Heart right ventricle (tissue), 16 donors: Measurements from ENCODE around the gene DIP2C. TPM values are rescaled to one million over a fixed set of nuclear protein-coding genes. Genes with fewer than 3 reads are reported as not detected.
A peak's percentile ranks its signal among the peaks of the same experiment; 100 is the strongest.

Source experiments
- ATAC-seq, 8 donors: fragments of 200-7000 bp; cut with Tn5 transposase; one replicate each; pipeline ENCODE4 v1.9.1; 2020; ENCODE audit warnings: mild to moderate bottlenecking in 8 of 8, moderate library complexity in 8 of 8, moderate number of reproducible peaks in 1 of 8
- DNase-seq, 2 donors: peaks; one replicate each; pipeline ENCODE4 v3.0.0-alpha.2; 2020
- H3K27ac ChIP-seq, 10 donors: fragments of 200-600 bp; sonication (generic) in 2 of 10; one replicate each; pipeline versions ENCODE4 v1.5.0 to v1.8.0; 2020 to 2022; ENCODE audit warnings: mild to moderate bottlenecking in 3 of 10
- H3K27me3 ChIP-seq, 7 donors: fragments of 200-600 bp; one replicate each; pipeline ENCODE4 v1.8.0; 2021 to 2022; ENCODE audit warnings: mild to moderate bottlenecking in 2 of 7
- H3K36me3 ChIP-seq, 9 donors: fragments of 200-600 bp; sonication (generic) in 1 of 9; one replicate each; pipeline versions ENCODE4 v1.5.0 to v1.8.0; 2020 to 2022; ENCODE audit warnings: mild to moderate bottlenecking in 2 of 9
- H3K4me1 ChIP-seq, 9 donors: fragments of 200-600 bp; sonication (generic) in 1 of 9; one replicate each; pipeline versions ENCODE4 v1.5.0 to v1.8.0; 2020 to 2022; ENCODE audit warnings: mild to moderate bottlenecking in 4 of 9
- H3K4me3 ChIP-seq, 10 donors: fragments of 200-600 bp; sonication (generic) in 2 of 10; one replicate each; pipeline versions ENCODE4 v1.5.0 to v1.8.0; 2020 to 2022; ENCODE audit warnings: mild to moderate bottlenecking in 7 of 10, moderate library complexity in 2 of 10
- H3K9me3 ChIP-seq, 11 donors: fragments of 200-600 bp in 10 of 11; sonication (generic) in 2 of 11; one replicate each; pipeline versions ENCODE4 v1.5.0 to v1.8.0; 2013 to 2022; ENCODE audit warnings: mild to moderate bottlenecking in 2 of 11, control low read depth in 1 of 11, moderate library complexity in 1 of 11
- CTCF ChIP-seq, 9 donors: fragments of 200-600 bp; sonication (generic) in 2 of 9; IDR thresholded peaks; one replicate each; pipeline versions ENCODE4 v1.5.0 to v1.8.0; 2021 to 2022; ENCODE audit warnings: antibody characterized with exemption in 9 of 9, mild to moderate bottlenecking in 5 of 9, moderate library complexity in 1 of 9
- WGBS, 2 donors: extraction: QIAGEN DNeasy Blood & Tissue Kit; methylation state at CpG; one replicate each; pipeline ENCODE4 v1.1.7; 2013; ENCODE audit warnings: inconsistent platforms in 1 of 2; 5-methylcytosine and 5-hydroxymethylcytosine counted together
- intact Hi-C, 10 donors: fragments of 100-400 bp; cut with DNase I; formaldehyde crosslinking; loops; one replicate each; pipeline versions ENCODE4 v1.11.1 to v1.14.2; 2022
- polyA plus RNA-seq, 2 donors: library from polyadenylated mRNA; stranded (reverse); fragments of 200-250 nt; gene quantifications; one replicate each; pipeline ENCODE4 v1.2.3, GENCODE V29; 2013
- total RNA-seq, 10 donors: library from RNA; stranded (reverse); fragmentation: NEBNext Ultra II Directional in 3 of 10; extraction: Animal tissue kit (Norgen Biotek cat#: 25700) in 3 of 10; gene quantifications; one replicate each; pipeline versions ENCODE4 v1.2.1 to v1.2.4, GENCODE V29; 2021 to 2023
- donor health status: Arrhythmogenic right ventricular cardiomyopathy.
- donor health status: ischemic (EF 13 %, LVEDD 7.1; RV severe dilation, severe dysfunction).
- donor health status: healthy with polysubstance abuse.
- donor health status: DM: no; HTN: yes; CAD: no.
- donor health status: DM: no; HTN: no; CAD: no.
- donor health status: ischemic (EF 25% LVEDD 6.9; RV normal size, moderate dysfunction).
- donor health status: ischemic (EF 25% LVEDD 5.7; RV mildly dilated, moderate dysfunction).
- donor health status: healthy.
- donor health status: DM: yes; HTN: yes; CAD: no.
- donor health status: Ischemic cardiomyopathy.
- donor health status: ischemic (EF 35%, LVEDD 5.7; RV mildly dilated, moderate dysfunction).
- donor health status: nonischemic (EF 11% LVEDD 7.7; RV severe dilation, severe dysfunction).
- donor health status: DM: yes; HTN: yes; CAD: no.
- donor health status: PGD.
- donor health status: ischemic (EF 29% LVEDD 5.4; RV normal size, mild dysfunction).
- donor health status: nonischemic (EF 23%, LVEDD 6.1; RV moderate dilation, normal function).

Gene DIP2C
- total and polyA plus RNA-seq, 12 donors: 7.1 to 48.2 (median 33.7) TPM

- Histone ChIP-seq H3K4me3 (no peak overlapping the region), H3K27me3 (no peaks in the 10 kb centered on the region), H3K27ac (no peak overlapping the region), H3K36me3 (peaks cover 0 to 95% (median 36%) of the 10 kb centered on the region in 9 donors), H3K4me1 (no peaks in the 10 kb centered on the region), H3K9me3 (no peaks in the 10 kb centered on the region)
- DNase-seq (no peak), ATAC-seq (peak in 4 of 8 donors; percentile 13 to 46 (median 19))
- intact Hi-C loops: no loop called here
- 81% methylated on average over 18 of the region's 18 CpGs for WGBS, 2 donors
- TF ChIP-seq CTCF (IDR thresholded peaks at IDR 0.05): no peak
Measured at GRCh38 chr10:359093-359492, 330.4 kb downstream of the DIP2C start.

- no peak for DNase-seq
- intact Hi-C loops: no loop called here
- Histone ChIP-seq H3K4me3 (no peak overlapping the region), H3K27me3 (no peaks in the 10 kb centered on the region), H3K4me1 (no peaks in the 10 kb centered on the region), H3K9me3 (no peaks in the 10 kb centered on the region), H3K36me3 (peaks cover 0 to 95% (median 29%) of the 10 kb centered on the region in 9 donors), H3K27ac (no peak overlapping the region)
- TF ChIP-seq CTCF (IDR thresholded peaks at IDR 0.05): no peak
- ATAC-seq: no peak
- WGBS, 2 donors: 96 to 97% methylated on average over 40 of the region's 40 CpGs
Measured at GRCh38 chr10:357201-357950, 332.1 kb downstream of the DIP2C start.

GRCh38 chr10:356452-356851, 333.0 kb downstream of the DIP2C start:
- Histone ChIP-seq H3K4me1 (no peaks in the 10 kb centered on the region), H3K4me3 (no peak overlapping the region), H3K9me3 (no peaks in the 10 kb centered on the region), H3K36me3 (peaks cover 0 to 95% (median 20%) of the 10 kb centered on the region in 9 donors), H3K27me3 (no peaks in the 10 kb centered on the region), H3K27ac (no peak overlapping the region)
- no peak for TF ChIP-seq CTCF (IDR thresholded peaks at IDR 0.05)
- intact Hi-C loops: no loop called here
- ATAC-seq (no peak), DNase-seq (no peak)
- WGBS, 2 donors: 86 to 88% methylated on average over 8 of the region's 8 CpGs

GRCh38 chr10:354901-355617, 334.4 kb downstream of the DIP2C start:
- no peak overlapping the region for H3K27ac ChIP-seq
- H3K4me1 ChIP-seq: no peaks in the 10 kb centered on the region
- H3K36me3 ChIP-seq: peaks cover 0 to 92% (median 11%) of the 10 kb centered on the region in 9 donors
- H3K4me3 ChIP-seq: no peak overlapping the region
- no peaks in the 10 kb centered on the region for H3K27me3 ChIP-seq
- intact Hi-C loops: no loop called here
- 89 to 90% methylated on average over 20 of the region's 20 CpGs for WGBS, 2 donors
- no peak for TF ChIP-seq CTCF (IDR thresholded peaks at IDR 0.05)
- DNase-seq: no peak
- no peaks in the 10 kb centered on the region for H3K9me3 ChIP-seq
- ATAC-seq: no peak
